PC-3 (cell line): ENCODE results near the gene MLST8. TPM values are rescaled to one million over a fixed set of nuclear protein-coding genes. Genes with fewer than 3 reads are reported as not detected.
A peak's percentile ranks its signal among the peaks of the same experiment; 100 is the strongest.

Experiments
- ATAC-seq: fragments of 200-7000 bp; cut with Tn5 transposase; 2 replicates; pipeline ENCODE4 v1.9.1; 2020; ENCODE audit warnings: mild to moderate bottlenecking, moderate library complexity
- BruUV-seq: library from RNA; stranded (reverse); fragments of 400-500 nt; replicated peaks from 2 replicates; lab custom pipeline; 2021; lab: Mats Ljungman, UMichigan
- CTCF ChIA-PET: fragments of 300-600 bp; sonication (Branson Sonifier 250); formaldehyde crosslinking; loops from one replicate; lab custom pipeline; 2022; ENCODE audit warnings: antibody characterized with exemption; lab: Charles Lee
- POLR2A ChIA-PET: fragments of 300-600 bp; sonication (Branson Sonifier 250); formaldehyde crosslinking; loops from one replicate; lab custom pipeline; 2022; ENCODE audit warnings: antibody characterized with exemption; ENCODE audit not compliant: unreplicated experiment; lab: Charles Lee
- DNase-seq: peaks from one replicate; pipeline ENCODE4 v3.0.0-alpha.2; 2015
- H2AFZ ChIP-seq: fragments of 300-600 bp; sonication (generic); 2 replicates; pipeline ENCODE4 v1.6.0; 2016; ENCODE audit warnings: antibody characterized with exemption, low read length
- H3F3A ChIP-seq: fragments of 300-600 bp; sonication (generic); one replicate; pipeline ENCODE4 v1.6.0; 2017; ENCODE audit warnings: antibody characterized with exemption, low read length, control low read depth, mild to moderate bottlenecking; ENCODE audit not compliant: unreplicated experiment
- H3K27ac ChIP-seq: fragments of 300-600 bp; sonication (generic); 2 replicates; pipeline ENCODE4 v1.5.1; 2016; ENCODE audit warnings: mild to moderate bottlenecking, low read length
- H3K27me3 ChIP-seq: fragments of 300-600 bp; sonication (generic); 2 replicates; pipeline ENCODE4 v1.6.1; 2016; ENCODE audit warnings: low read length, mixed read lengths
- H3K36me3 ChIP-seq: fragments of 300-600 bp; sonication (generic); 2 replicates; pipeline ENCODE4 v1.6.1; 2016; ENCODE audit warnings: low read depth, mixed run types, low read length, mixed read lengths
- H3K4me1 ChIP-seq: fragments of 300-600 bp; sonication (generic); 2 replicates; pipeline ENCODE4 v1.5.1; 2016; ENCODE audit warnings: low read length; ENCODE audit not compliant: insufficient read depth
- H3K4me2 ChIP-seq: fragments of 300-600 bp; sonication (generic); 2 replicates; pipeline ENCODE4 v1.6.0; 2016; ENCODE audit warnings: low read length
- H3K4me3 ChIP-seq: fragments of 300-600 bp; sonication (generic); 2 replicates; pipeline ENCODE4 v1.5.1; 2016; ENCODE audit warnings: mild to moderate bottlenecking, low read length, mixed read lengths
- H3K79me2 ChIP-seq: fragments of 300-600 bp; sonication (generic); 2 replicates; pipeline ENCODE4 v1.6.1; 2017; ENCODE audit warnings: low read length, mixed read lengths
- H3K9ac ChIP-seq: fragments of 300-600 bp; sonication (generic); 2 replicates; pipeline ENCODE4 v1.6.0; 2016; ENCODE audit warnings: mild to moderate bottlenecking, low read length
- H3K9me2 ChIP-seq: fragments of 300-600 bp; sonication (generic); replicated peaks from 2 replicates; pipeline ENCODE4 v1.6.1; 2016; ENCODE audit warnings: mixed run types, low read length, mixed read lengths
- H3K9me3 ChIP-seq: fragments of 300-600 bp; sonication (generic); 2 replicates; pipeline ENCODE4 v1.6.1; 2016; ENCODE audit warnings: low read length, mixed read lengths
- H4K20me1 ChIP-seq: fragments of 300-600 bp; sonication (generic); 2 replicates; pipeline ENCODE4 v1.6.1; 2016; ENCODE audit warnings: low read length, mixed read lengths
- EZH2 ChIP-seq: fragments of 300-600 bp; sonication (generic); IDR thresholded peaks from one replicate; pipeline ENCODE4 v1.6.1; 2017; ENCODE audit warnings: antibody characterized with exemption, mild to moderate bottlenecking, low read length; ENCODE audit not compliant: unreplicated experiment
- EZH2phosphoT487 ChIP-seq: fragments of 300-600 bp; sonication (generic); IDR thresholded peaks from 2 replicates; pipeline ENCODE4 v1.6.1; 2018; ENCODE audit warnings: mild to moderate bottlenecking, antibody characterized with exemption, low read length, borderline replicate concordance
- intact Hi-C: fragments of 100-400 bp; cut with micrococcal nuclease; formaldehyde crosslinking; loops from 2 replicates; pipeline ENCODE4 v1.9.0; 2023
- total RNA-seq: library from RNA; depleted of rRNA; stranded (reverse); fragments of >200 nt; gene quantifications from 2 replicates; pipeline ENCODE4 v1.2.3, GENCODE V29; 2014
- TF ChIP-seq, protein P1 (sequence below): fragments of 300-600 bp; sonication (generic); conservative IDR thresholded peaks from 2 replicates; pipeline ENCODE4 v1.5.1; 2017; ENCODE audit warnings: antibody characterized with exemption, low read depth, mild to moderate bottlenecking, low read length

The MLST8 gene
- total RNA-seq, 1 experiment from 2014 or later, result 63.3 TPM

GRCh38 chr16:2223942-2224486 is 18.8 kb downstream of the MLST8 start:
- peak; percentile 43 for ATAC-seq
- intact Hi-C loops, result no loop called here

DNA sequence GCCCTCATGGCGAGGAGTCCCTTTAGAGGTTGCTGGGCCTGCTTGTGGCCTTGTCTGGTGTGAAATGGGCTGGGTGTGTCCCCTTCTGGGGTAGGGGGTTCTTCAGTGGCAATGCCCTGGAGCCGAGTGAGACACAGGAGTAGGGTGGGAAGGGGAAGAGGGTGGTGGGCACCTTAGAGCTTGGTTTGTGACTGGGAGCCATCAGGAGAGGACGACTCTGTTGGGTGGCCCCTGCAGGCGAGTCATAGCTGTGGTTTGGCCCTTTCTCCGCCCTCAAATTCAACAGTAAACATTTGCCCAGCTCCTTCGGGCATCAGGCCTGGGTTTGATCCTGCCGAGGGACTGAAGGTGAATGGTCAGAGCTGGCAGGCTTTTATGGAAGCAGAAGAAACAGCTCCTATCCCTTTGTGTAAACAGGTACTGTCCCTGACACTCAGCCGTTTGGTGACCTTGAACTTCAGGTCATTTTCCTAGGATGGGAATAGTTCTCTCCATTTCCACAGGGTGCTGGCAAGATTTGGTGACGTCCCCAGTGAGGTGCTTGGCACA is 21.1 kb downstream of the MLST8 start:
- H3K27me3 ChIP-seq, result no peaks in the 10 kb centered on the region
- H3K4me3 ChIP-seq, result no peak overlapping the region
- no peaks in the 10 kb centered on the region; the same call in 1 of the 2 replicates for H3K36me3 ChIP-seq
- H3K4me2 ChIP-seq, result peak overlapping the region; percentile 68
- POLR2A ChIA-PET, result interaction anchor here (0.5 to 1.1 kb wide), 2 partner anchors 71 to 262 kb away, joined by 3 to 25 read pairs; partner anchors contain the start of genes RPS2 and TRAF7
- no peaks in the 10 kb centered on the region for H3K9me2 ChIP-seq
- DNase-seq (peak; percentile 53), ATAC-seq (peak; percentile 41)
- peaks cover 9% of the 10 kb centered on the region; the same call in 1 of the 2 replicates for H4K20me1 ChIP-seq
- H3K79me2 ChIP-seq, result peaks cover 55% of the 10 kb centered on the region
- peaks cover 12% of the 10 kb centered on the region for H3K4me1 ChIP-seq
- no peak for TF ChIP-seq EZH2phosphoT487
- TF ChIP-seq EZH2, result no peak
- TF ChIP-seq, protein P1, sequence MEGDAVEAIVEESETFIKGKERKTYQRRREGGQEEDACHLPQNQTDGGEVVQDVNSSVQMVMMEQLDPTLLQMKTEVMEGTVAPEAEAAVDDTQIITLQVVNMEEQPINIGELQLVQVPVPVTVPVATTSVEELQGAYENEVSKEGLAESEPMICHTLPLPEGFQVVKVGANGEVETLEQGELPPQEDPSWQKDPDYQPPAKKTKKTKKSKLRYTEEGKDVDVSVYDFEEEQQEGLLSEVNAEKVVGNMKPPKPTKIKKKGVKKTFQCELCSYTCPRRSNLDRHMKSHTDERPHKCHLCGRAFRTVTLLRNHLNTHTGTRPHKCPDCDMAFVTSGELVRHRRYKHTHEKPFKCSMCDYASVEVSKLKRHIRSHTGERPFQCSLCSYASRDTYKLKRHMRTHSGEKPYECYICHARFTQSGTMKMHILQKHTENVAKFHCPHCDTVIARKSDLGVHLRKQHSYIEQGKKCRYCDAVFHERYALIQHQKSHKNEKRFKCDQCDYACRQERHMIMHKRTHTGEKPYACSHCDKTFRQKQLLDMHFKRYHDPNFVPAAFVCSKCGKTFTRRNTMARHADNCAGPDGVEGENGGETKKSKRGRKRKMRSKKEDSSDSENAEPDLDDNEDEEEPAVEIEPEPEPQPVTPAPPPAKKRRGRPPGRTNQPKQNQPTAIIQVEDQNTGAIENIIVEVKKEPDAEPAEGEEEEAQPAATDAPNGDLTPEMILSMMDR, result no peak
- no peak overlapping the region for H3K27ac ChIP-seq
- intact Hi-C loops, result no loop called here
- no TSS peak for BruUV-seq
- H2AFZ ChIP-seq, result no peak overlapping the region
- H3K9me3 ChIP-seq, result no peaks in the 10 kb centered on the region
- CTCF ChIA-PET, result interaction anchor here (0.6 to 1.0 kb wide), 3 partner anchors 12 to 32 kb away, joined by 3 read pairs; partner anchors contain the start of gene PGP
- no peaks in the 10 kb centered on the region for H3F3A ChIP-seq
- no peak overlapping the region for H3K9ac ChIP-seq

More at GRCh38 chr16:2223942-2224486, 18.8 kb downstream of the MLST8 start:
- Histone ChIP-seq H3K9me3 (no peaks in the 10 kb centered on the region), H3K79me2 (peaks cover 55% of the 10 kb centered on the region), H3K9me2 (no peaks in the 10 kb centered on the region), H3K36me3 (no peaks in the 10 kb centered on the region; the same call in 1 of the 2 replicates), H3F3A (no peaks in the 10 kb centered on the region), H3K27me3 (no peaks in the 10 kb centered on the region), H3K4me2 (peak overlapping the region; percentile 93), H3K4me1 (peaks cover 12% of the 10 kb centered on the region), H4K20me1 (peaks cover 9% of the 10 kb centered on the region; the same call in 1 of the 2 replicates), H3K27ac (peak overlapping the region; percentile 45), H2AFZ (peak overlapping the region; percentile 74), H3K4me3 (peak overlapping the region; percentile 96), H3K9ac (peak overlapping the region; percentile 97)
- ChIA-PET CTCF (interaction anchor here (1.4 kb wide), 1 partner anchor 27 kb away, joined by 7 read pairs; the partner anchor contains the start of gene ECI1), POLR2A (no interaction called here)
- TF ChIP-seq EZH2 (no peak), EZH2phosphoT487 (no peak)
- TF ChIP-seq, protein P1, result no peak
- DNase-seq, result peak; percentile 39
- TSS peak; percentile 56 for BruUV-seq

- peak overlapping the region; percentile 68; the same call in 1 of the 2 replicates for H3K4me2 ChIP-seq
- DNase-seq (no peak), ATAC-seq (no peak)
- intact Hi-C loops, result no loop called here
- BruUV-seq, result no TSS peak
- H3K9ac ChIP-seq, result no peak overlapping the region
- peaks cover 12% of the 10 kb centered on the region for H3K4me1 ChIP-seq
- H3K4me3 ChIP-seq, result no peak overlapping the region
- no peak overlapping the region for H2AFZ ChIP-seq
- no peaks in the 10 kb centered on the region for H3K9me3 ChIP-seq
- CTCF ChIA-PET, result interaction anchor here (1.0 kb wide), 1 partner anchor 33 kb away, joined by 3 read pairs; no protein-coding TSS in a partner anchor
- POLR2A ChIA-PET, result interaction anchor here (0.5 to 1.1 kb wide), 2 partner anchors 71 to 262 kb away, joined by 3 to 25 read pairs; partner anchors contain the start of genes RPS2 and TRAF7
- H3F3A ChIP-seq, result no peaks in the 10 kb centered on the region
- H3K36me3 ChIP-seq, result no peaks in the 10 kb centered on the region; the same call in 1 of the 2 replicates
- no peaks in the 10 kb centered on the region for H3K9me2 ChIP-seq
- no peak overlapping the region for H3K27ac ChIP-seq
- peaks cover 55% of the 10 kb centered on the region for H3K79me2 ChIP-seq
- H3K27me3 ChIP-seq, result no peaks in the 10 kb centered on the region
- H4K20me1 ChIP-seq, result peaks cover 9% of the 10 kb centered on the region; the same call in 1 of the 2 replicates
- no peak for TF ChIP-seq EZH2
- no peak for TF ChIP-seq EZH2phosphoT487
- TF ChIP-seq, protein P1, result no peak
These were observed 21.7 kb downstream of the MLST8 start for GRCh38 chr16:2226918-2227317.
